SHP77 treated with DMSO at 0.1 percent for 48 hours (cell line): ENCODE data around the gene VANGL1.

ENCODE experiments used
- DNase-seq: peaks from one replicate; lab custom pipeline; 2025; lab: John Stamatoyannopoulos, UW

The VANGL1 gene

DNA sequence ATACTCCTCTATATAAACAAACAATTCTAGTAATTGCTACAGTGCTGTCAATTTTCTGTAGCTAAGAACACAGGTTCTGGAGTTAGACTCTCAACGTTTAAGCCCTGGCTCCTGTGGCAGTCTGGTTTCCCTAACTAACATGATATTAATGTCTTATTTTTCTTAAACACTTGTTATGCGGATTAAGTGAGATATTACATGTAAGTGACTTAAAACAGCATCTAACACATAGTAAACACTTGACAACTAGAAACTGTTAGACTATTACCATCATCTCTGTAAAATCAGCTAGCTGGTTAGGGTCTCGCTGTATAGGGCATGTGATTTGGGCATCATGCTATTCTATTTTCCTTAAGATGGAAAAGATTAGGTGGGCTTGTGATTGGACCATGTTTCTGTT lies 2.3 kb downstream of the VANGL1 start:
- no peak for DNase-seq

DNA sequence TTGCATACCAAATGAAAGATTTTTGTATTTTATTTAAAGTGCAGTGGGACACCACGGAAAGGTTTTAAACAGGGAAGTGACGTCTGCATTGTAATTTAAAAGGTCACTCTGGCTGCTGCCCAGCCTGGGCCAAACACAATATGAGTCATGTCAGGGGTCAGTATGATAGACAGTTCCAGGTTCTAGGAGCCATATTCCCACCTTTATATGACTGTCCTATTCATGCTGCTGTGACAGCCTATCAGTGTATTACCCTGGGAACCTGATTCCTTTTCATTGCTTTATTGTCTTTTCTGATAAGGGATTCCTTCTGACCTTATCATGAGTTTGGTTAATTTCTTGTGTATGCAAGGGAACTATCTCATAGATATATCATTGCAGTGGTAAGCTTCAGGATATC lies 5.3 kb downstream of the VANGL1 start:
- no peak for DNase-seq

DNA sequence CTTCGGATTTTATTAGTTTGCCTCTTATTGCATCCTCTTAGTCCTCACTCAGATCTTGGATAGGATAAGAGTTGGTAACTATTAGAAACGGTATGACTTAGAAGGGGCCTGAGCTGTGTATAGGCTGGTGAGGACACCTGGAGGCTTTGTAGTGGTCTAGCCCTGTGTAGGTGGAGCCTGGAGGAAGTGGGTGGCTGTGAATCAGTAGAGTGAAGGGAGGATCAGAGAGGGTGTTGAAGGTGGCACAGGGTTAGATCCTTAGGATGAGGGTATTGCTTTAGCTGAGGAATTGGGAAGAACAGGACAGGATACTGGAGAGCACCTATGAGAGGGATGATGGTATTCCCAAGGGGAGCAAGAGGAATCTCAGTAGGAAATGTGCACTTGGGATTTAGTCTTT lies 5.7 kb downstream of the VANGL1 start:
- DNase-seq: no peak

DNA sequence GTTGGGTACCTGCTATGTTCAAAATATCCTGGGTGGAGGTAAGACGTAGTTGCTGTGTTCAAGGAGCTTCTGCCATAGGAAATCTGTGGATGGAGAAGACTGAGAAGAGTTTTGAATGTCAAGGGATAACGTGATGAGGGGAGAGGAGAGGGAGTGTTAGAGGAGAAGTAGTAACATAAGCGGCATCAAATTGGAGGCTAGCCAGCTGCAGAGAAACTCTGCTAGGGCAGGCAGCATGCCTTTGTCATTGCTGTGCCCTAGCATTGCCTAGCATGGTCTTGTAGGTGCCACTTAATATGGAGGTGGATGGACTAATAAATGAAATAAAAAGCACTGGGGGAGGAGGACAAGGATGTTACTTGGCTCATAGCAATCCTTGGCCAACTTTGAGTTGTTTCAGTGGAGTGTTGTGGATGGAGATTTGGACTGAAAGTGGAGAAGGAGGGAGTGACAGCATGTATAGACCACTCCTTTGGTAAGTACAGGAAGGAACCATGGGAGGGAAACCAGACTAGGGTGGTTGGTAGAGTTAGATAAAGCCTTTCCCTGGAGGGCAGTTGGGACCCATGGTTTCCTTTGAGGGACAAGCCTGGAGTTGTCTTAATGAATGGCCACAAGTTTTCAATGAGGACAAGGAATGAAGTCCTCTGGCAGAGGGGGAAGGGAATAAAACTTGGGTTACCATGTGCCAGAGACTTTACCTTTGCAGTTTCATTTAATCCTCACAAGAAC lies 6.3 kb downstream of the VANGL1 start:
- DNase-seq: peak; percentile 3

DNA sequence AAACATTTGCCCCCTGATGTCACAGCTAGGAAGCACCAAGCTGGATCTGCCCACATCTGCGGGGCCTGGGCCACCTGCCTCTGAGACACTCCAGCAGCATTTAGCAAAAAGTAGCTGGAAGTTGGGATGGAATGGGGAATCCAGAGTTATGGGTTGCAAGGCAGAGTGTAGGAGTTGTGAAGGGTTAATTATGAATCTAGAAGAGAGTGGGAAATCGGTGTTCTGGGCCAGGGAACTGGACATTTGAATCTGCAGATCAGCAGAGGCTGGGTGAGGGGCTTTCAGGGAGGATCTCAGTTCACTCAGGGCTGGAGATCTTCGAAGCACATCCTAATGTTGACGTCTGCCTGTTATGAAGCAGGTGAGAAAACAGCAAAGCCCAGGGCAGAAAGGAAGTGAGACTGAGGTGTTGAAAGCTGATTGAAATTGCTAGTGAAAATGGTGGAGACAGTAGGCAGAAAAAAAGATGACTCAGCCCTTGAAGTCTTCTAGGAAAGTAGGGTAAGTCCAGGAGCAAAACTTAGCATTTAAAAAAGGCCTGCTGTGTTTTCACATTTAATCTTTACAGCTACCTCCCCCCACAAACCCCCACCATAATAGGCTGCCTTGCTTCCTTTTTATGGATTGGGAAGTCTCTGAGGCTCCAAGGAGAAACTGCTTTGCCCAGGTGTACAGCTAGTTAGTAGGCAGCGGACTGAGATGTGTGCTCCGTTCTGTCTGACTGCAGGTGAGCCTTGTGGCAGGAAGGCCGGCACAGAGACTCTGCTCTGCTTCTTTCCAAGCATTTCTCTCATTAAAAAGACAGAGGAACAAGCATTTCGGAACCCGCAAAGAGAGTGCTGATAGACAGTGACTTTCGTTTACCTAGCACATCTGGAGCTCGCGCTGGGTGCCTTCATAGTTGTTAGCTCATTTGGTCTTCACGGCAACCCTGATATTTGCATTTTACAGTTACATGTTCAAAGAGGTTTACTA lies 7.2 kb downstream of the VANGL1 start:
- peak; percentile 46 for DNase-seq

DNA sequence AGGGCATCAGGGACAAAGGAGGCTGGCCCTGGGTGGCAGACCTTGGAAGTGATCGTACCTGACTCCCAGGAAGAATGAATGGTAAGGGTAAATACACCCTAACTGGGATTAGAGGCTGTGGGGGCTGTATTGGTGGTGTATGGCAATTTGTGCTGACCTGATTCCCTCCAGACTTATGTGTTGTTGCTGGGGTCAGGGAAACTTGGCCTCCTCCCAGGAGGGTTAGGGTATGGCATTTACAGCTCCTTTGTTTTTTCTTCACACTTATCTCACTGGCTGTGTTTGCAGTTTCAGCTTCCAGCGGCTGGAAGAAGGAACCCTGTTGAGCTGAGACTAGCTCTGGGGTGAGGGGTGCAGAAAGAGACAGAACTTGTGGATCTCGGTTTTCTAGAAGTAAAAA lies 8.2 kb downstream of the VANGL1 start:
- DNase-seq: no peak

DNA sequence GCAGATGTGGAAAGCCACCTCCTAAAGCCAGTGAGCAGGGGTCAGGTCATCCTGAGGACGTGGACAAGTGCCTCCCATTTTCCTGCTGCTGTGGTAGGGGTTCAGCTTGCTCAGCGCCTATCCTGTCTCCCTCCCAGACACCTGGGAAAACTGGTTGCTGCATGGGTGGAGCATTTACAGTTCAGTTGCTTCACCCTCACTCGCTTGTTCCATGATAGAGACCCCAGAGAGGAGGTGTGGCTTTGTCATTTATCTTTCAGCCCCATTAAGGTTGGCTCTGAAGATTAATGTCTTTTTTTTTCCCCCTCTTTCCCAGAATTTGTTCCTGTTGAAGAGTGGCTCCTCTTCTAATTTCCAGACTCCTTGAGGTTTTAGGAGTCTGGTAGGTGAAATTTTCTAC lies 9.2 kb downstream of the VANGL1 start:
- no peak for DNase-seq

DNA sequence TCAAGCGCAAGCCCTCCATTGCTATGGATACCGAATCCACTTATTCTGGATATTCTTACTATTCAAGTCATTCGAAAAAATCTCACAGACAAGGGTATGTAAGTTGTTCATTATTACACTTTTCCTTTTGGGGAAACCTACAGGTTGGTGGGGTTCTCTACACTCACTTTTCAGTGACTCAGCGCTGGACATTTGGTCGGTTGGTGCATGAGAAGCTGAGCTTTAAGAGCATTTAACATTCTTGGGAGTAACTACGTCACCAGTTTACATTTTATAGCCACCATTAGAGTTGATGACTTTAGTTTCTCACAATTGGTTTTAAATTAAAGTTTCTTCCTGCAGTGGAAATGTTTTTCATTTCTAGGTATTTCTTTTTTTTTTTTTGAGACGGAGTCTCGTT lies 9.6 kb downstream of the VANGL1 start:
- no peak for DNase-seq

DNA sequence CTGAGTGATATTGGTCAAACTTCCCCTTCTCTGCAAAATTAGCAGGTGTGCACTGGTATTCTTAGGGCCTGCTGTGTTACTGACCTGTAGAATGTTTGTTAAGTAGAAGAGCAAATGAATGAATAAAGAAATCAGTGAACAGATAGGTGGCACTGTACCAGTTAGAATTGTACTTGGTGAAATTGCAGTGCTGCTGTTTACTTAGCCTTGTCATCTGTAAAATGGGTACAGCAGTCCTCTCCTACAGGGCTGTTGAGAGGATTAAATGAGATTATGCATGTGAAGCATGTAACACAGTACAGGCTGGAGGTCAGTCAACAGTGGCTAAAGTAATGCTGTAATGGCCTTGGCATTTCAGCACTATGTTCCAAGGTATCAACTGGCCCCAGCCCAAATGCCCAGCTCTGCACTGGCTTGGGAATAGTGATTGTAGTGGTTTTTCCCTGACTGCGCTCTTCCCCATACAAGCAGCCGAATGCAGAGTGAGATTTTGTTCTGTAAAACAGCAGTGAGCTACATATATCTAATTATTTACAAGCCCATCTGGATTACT lies 10.5 kb downstream of the VANGL1 start:
- no peak for DNase-seq

DNA sequence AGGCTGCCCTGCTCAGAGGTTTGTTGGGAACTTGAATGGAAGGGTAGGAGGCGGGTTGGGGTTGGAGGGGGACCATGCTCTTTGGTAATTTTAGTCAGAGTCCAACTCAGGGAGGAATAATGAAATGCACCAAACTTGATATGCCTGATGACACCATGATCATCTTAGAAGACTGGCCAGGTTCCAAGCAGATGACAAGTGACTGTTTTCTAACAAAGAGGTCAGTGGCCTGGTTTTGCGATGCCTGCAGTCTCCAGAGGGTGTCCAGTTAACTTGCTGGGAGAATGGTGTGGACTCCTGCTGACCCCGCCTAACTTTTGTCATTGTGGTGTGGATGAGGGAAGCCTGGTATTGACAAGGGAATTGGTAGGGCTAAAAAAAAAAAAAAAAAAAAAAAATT lies 12.4 kb downstream of the VANGL1 start:
- no peak for DNase-seq

DNA sequence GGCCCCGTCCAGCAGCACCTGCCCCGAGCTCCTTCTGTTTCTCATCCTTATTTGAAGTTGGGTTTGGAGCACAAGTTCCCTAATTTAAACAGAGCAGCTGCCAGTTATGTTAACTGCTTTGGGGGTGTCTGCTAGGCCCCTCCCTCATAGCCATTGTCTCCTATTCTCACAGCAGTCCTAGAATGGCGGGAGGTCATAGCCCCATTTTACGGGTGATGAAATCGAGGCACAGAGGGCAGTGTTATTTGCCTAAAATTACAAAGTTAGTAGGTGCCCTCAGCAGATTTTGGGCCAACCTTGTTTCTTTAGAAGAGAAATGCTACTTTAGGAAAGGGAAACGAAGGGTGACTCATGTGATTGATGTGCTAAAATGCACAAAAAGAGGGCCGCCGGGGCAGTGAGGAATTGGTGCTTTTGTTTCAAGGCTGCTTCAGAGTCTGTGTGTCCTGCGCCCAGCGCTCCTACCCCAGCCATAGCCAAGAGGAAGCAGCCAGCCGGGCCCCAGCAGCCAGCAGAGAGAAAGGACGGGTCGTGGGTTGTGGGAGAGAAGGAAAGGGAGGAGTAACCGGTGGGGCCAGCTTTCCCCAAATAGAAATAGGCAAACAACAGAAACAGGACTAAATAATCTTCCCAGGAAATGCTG lies 13.0 kb downstream of the VANGL1 start:
- DNase-seq: no peak

DNA sequence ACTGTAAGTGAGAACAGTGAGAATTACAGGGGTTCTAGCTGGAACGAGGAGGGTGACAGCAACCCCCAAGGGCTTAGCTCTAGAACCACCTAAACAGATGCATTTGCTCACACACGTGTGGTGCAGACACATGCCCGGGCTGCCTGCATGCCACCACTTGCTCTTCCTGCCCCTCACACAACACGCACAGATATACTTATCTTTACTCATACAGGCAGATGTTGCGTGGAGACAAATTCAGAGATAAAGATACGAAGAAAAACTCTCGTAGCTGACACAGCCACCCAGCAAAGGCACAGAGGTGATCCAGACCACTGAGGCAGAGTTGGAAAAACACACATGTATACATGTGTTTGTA lies 13.5 kb downstream of the VANGL1 start:
- DNase-seq: no peak

DNA sequence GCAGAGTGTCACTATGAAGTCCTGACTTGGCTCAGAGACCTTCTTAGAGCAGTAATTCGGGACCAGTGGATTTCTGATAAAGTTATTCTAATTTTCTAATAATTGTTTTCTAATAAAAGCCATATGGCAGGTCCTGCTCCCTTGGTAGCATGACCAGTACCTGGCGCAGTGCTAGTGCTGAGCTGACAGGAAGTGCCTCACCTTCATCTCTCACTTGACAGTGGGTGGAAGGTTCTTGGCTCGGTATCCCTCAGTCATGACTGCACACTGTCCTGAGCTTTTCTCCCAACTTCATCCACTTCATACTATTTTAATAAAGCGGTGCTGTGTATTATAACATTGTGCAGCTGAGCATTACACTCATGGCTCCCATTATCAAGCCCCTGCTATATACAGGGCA lies 14.1 kb downstream of the VANGL1 start:
- no peak for DNase-seq

DNA sequence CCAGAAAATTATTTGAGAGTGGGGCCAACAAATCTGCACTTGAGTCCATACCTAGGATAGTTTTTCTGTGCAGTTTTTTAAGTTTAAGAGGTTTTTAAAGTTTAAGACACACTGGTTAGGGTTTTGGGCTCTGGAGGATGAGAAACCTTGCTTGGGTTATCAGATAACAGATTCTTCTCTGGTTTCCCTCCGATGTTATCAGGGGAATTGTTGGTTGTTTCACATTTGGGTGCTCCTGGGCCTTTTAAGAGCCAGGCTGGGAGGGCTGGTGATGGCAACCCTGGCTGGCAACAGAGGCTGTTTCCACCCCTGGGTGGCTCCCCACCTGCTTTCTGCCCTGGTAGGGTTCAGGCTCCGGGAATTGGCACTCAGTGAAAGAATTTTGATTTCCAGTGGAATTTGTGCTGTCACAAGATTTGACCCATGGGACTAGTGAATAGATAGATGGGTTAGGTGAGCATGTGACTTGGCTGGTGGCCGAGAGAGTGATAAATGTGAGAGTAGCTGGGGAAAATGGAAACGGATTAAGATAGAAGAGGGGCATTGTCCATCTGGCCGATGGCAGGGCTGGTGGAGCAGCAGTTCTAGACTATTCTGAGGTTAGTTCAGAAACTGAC lies 14.8 kb downstream of the VANGL1 start:
- no peak for DNase-seq

DNA sequence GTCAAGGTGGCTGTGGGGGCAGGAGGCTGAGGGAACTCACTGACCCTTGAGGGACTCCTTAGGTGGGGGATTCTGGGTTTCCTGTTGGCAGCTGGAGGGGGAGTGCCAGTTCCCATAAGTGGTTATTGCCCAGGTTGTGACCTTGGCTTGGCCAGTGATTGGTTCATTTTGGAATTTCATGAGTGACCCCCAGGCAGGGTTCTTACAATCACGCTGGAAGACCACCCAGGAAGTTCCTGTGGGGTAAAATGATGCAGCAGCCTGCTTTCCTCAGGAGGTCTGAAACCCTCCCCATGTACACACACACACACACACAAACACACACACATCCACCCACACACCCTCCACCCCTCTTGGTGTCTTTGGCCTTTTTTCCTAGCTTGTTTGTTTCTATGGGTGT lies 16.9 kb downstream of the VANGL1 start:
- DNase-seq: no peak

DNA sequence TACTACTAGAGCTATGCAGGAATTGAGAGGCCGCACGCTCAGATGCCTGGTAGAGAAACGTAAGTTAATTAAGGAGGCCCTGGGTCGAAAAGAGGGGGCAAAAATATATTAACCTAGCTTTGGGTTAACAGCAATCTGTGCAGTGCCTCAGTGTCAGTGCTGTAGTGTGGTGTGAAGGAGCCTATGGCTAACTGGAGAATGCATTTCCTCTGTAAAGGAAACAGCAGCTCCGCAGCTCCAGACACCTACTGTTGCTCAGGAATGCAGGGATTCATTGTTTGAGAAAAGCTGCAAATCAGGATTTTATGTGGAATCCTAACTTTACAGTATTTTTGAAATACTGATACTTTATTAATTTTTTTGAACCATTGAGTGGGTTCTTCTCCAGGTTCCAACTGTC lies 18.4 kb downstream of the VANGL1 start:
- no peak for DNase-seq

DNA sequence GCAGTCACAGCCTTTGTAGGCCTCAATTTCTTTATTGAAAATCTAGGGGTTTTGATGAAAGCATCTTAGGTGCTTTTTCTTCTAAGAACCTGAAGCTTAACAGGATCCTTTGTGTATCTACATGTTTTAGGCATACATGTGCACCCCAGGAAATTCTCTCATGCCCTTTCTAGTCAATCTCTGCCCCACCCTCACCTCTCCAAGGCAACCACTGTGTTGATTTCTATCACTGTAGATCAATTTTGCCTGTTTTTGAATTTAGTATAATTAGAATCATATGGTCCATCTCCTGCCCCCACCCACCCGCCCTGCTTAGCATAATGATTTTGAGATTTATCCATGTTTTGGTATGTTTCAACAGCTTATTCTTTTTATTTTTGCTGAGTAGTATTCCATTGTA lies 19.4 kb downstream of the VANGL1 start:
- no peak for DNase-seq

DNA sequence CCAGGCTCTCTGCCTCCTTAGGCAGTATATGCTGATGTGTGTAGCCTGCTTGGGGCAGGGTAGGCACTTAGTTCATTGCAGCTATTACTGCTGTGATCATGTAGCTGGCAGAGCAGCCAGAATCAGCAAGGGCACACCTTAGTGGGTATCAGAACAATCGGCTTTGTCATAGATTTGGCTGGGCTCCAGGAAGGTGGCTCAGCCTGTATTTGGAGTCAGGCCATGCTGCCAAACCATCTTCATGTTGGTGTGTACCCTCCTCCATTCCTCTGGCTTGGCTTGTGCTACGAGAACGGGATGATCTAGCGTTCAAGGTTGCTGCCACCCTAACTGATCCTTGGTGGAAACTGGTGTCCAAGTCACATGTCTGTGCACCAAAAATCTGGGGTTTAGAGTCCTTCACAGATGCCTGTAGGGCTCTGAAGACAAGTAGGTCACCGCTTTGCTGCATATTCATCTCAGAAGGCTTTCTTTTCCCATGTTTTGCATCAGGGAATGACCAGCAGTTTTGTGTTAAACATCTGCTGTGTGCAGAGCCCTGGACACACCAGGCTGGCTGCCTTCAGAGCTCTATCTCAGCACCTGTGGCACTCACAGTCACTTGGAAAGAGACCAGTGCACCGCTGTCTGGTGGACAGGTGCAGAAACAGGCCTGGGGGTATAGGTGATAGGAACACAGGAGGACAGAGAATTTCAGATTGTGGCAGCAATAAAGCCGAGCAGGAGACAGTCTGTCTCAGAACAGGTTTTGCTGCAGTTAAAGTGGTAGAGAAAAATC lies 23.7 kb downstream of the VANGL1 start:
- no peak for DNase-seq

DNA sequence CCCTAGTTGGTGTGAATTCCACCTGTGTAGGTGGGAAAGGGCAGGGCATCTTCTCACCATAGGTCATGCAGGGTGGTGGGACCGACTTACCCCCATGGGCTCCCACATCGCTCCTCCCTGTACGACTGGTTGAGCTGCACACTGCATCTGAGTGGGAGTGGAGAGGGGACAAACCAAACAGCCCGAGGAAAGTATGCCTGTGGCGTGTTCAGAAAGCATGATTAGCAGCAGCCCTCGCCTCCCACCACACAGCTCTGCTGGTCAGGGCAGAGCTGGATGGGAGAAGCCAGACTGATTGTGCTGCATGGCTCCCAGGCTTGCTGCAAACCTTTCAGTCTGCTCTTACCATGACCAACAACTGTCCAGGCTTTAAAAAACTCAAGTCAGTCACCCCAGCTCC lies 24.4 kb downstream of the VANGL1 start:
- no peak for DNase-seq

DNA sequence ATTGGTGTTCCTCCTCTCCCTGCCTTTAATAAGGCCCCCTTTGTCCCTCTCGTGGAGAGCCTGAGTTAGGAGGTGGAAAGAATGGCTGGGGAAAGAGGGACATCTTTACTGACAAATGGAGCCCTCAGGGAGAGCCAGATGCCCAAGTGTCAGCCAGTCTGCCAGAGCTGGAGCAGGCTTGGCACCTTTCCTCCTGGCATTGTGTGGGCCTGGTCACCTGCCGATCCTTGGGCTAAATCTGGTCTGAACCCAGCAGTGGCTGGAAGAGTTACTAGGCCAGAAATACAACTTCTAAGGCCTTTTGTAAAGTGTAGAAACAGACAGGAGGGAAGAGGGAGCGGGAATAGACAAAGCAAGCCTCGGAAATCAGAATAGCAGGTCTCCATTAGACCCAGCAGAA lies 24.9 kb downstream of the VANGL1 start:
- DNase-seq: no peak

DNA sequence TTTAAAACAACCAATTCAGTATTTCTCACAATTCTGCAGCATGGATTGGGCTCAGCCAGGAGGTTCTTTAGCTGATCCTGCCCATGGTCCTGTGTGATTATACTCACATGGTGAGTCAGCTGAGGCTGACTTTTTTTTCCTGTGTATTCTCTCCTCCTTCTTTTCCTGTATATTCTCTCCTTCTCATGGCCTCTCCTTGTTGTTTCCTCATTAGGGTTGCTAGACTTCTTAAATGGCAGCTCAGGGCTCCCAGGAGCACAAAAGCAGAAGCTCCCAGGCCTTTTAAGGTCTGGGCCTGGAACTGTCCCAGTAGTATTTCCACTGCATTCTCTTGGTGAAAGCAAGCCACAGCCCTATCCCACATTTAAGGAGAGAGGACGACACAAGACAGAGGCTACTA lies 26.8 kb downstream of the VANGL1 start:
- no peak for DNase-seq
